ENCODE results near the gene MDFI.
"Not testable (repeated sequence)": the region's sequence is repeated elsewhere in the genome, so short reads cannot be mapped to it uniquely, and the experiment has no call there.

Gene MDFI

GRCh38 chr6:41618598-41618997 is 19.7 kb upstream of the MDFI start:
- H3K4me3 ChIP-seq (ENCODE audit: low read length), result no peak overlapping the region
- no peak overlapping the region for H3K27ac ChIP-seq (ENCODE audit: low read depth, low read length)
- H3K18ac ChIP-seq (ENCODE audit: low read length), result no peak overlapping the region
- peaks cover 2% of the 10 kb centered on the region for H3K4me1 ChIP-seq (ENCODE audit: control insufficient read depth, low read depth, low read length)
- H3K79me2 ChIP-seq (ENCODE audit: control insufficient read depth, insufficient read depth, low read length), result no peaks in the 10 kb centered on the region
- H3K79me1 ChIP-seq (ENCODE audit: low read length), result no peaks in the 10 kb centered on the region
- no peak overlapping the region for H2BK120ac ChIP-seq (ENCODE audit: low read depth, low read length)
- peak; percentile 42 for DNase-seq
- H2BK15ac ChIP-seq (replicated peaks; ENCODE audit: low read depth), result no peak overlapping the region
- H3K56ac ChIP-seq (ENCODE audit: low read length), result no peak overlapping the region
- H4K5ac ChIP-seq (ENCODE audit: low read length), result no peak overlapping the region
- H3K36me3 ChIP-seq (ENCODE audit: control insufficient read depth, insufficient read depth, low read length), result no peaks in the 10 kb centered on the region
- no peak overlapping the region for H2AK5ac ChIP-seq (ENCODE audit: low read length)
- H3K4me2 ChIP-seq (ENCODE audit: low read length), result no peak overlapping the region
- no peak overlapping the region for H3K4ac ChIP-seq (ENCODE audit: low read depth, low read length)
- H3K9ac ChIP-seq (ENCODE audit: low read length), result no peak overlapping the region
- H3K27me3 ChIP-seq (ENCODE audit: insufficient read depth, low read length, poor library complexity), result peaks cover 2% of the 10 kb centered on the region
- WGBS (ENCODE audit: extremely low coverage, insufficient coverage, low lambda C conversion rate), result 100% methylated on average over 1 of the region's 3 CpGs
- H3K23ac ChIP-seq (ENCODE audit: low read length), result no peak overlapping the region
- H4K8ac ChIP-seq (ENCODE audit: low read depth, low read length), result no peak overlapping the region
- H2BK5ac ChIP-seq (ENCODE audit: low read length), result no peak overlapping the region

- H3K79me2 ChIP-seq (ENCODE audit: control insufficient read depth, insufficient read depth, low read length); H4K8ac ChIP-seq (ENCODE audit: low read depth, low read length); H3K18ac ChIP-seq (ENCODE audit: low read length); H4K5ac ChIP-seq (ENCODE audit: low read length); H3K4me3 ChIP-seq (ENCODE audit: low read length); H3K27me3 ChIP-seq (ENCODE audit: insufficient read depth, low read length, poor library complexity); H2AK5ac ChIP-seq (ENCODE audit: low read length); H2BK15ac ChIP-seq (replicated peaks; ENCODE audit: low read depth); H3K56ac ChIP-seq (ENCODE audit: low read length); H3K4ac ChIP-seq (ENCODE audit: low read depth, low read length); H3K9ac ChIP-seq (ENCODE audit: low read length); H3K23ac ChIP-seq (ENCODE audit: low read length); H2BK120ac ChIP-seq (ENCODE audit: low read depth, low read length); H3K4me2 ChIP-seq (ENCODE audit: low read length); H3K79me1 ChIP-seq (ENCODE audit: low read length); H2BK5ac ChIP-seq (ENCODE audit: low read length); H3K4me1 ChIP-seq (ENCODE audit: control insufficient read depth, low read depth, low read length); H3K27ac ChIP-seq (ENCODE audit: low read depth, low read length); DNase-seq; H3K36me3 ChIP-seq (ENCODE audit: control insufficient read depth, insufficient read depth, low read length): not testable (repeated sequence)
- WGBS (ENCODE audit: extremely low coverage, insufficient coverage, low lambda C conversion rate), result no CpG with 5 or more reads among the region's 4 CpGs
Measured at GRCh38 chr6:41619193-41619592, 19.1 kb upstream of the MDFI start.

- H3K4me1 ChIP-seq (ENCODE audit: control insufficient read depth, low read depth, low read length), result peaks cover 2% of the 10 kb centered on the region
- H3K4me2 ChIP-seq (ENCODE audit: low read length), result no peak overlapping the region
- DNase-seq, result no peak
- H4K8ac ChIP-seq (ENCODE audit: low read depth, low read length), result no peak overlapping the region
- no peaks in the 10 kb centered on the region for H3K27me3 ChIP-seq (ENCODE audit: insufficient read depth, low read length, poor library complexity)
- H3K4me3 ChIP-seq (ENCODE audit: low read length), result no peak overlapping the region
- H3K23ac ChIP-seq (ENCODE audit: low read length), result no peak overlapping the region
- no peak overlapping the region for H3K18ac ChIP-seq (ENCODE audit: low read length)
- no peak overlapping the region for H4K5ac ChIP-seq (ENCODE audit: low read length)
- H3K9ac ChIP-seq (ENCODE audit: low read length), result no peak overlapping the region
- no peak overlapping the region for H2AK5ac ChIP-seq (ENCODE audit: low read length)
- no peaks in the 10 kb centered on the region for H3K79me2 ChIP-seq (ENCODE audit: control insufficient read depth, insufficient read depth, low read length)
- no peaks in the 10 kb centered on the region for H3K79me1 ChIP-seq (ENCODE audit: low read length)
- H3K36me3 ChIP-seq (ENCODE audit: control insufficient read depth, insufficient read depth, low read length), result no peaks in the 10 kb centered on the region
- H2BK120ac ChIP-seq (ENCODE audit: low read depth, low read length), result no peak overlapping the region
- no peak overlapping the region for H3K27ac ChIP-seq (ENCODE audit: low read depth, low read length)
- no peak overlapping the region for H3K4ac ChIP-seq (ENCODE audit: low read depth, low read length)
- no peak overlapping the region for H3K56ac ChIP-seq (ENCODE audit: low read length)
- H2BK15ac ChIP-seq (replicated peaks; ENCODE audit: low read depth), result no peak overlapping the region
- H2BK5ac ChIP-seq (ENCODE audit: low read length), result no peak overlapping the region
Measured at GRCh38 chr6:41621367-41621766, 16.9 kb upstream of the MDFI start.

GRCh38 chr6:41621802-41622201 is 16.5 kb upstream of the MDFI start:
- DNase-seq, result no peak
- H3K36me3 ChIP-seq (ENCODE audit: control insufficient read depth, insufficient read depth, low read length), result no peaks in the 10 kb centered on the region
- no peak overlapping the region for H2BK5ac ChIP-seq (ENCODE audit: low read length)
- no peak overlapping the region for H3K27ac ChIP-seq (ENCODE audit: low read depth, low read length)
- H3K4me3 ChIP-seq (ENCODE audit: low read length), result no peak overlapping the region
- H3K4me2 ChIP-seq (ENCODE audit: low read length), result no peak overlapping the region
- no peak overlapping the region for H2BK120ac ChIP-seq (ENCODE audit: low read depth, low read length)
- no peaks in the 10 kb centered on the region for H3K79me2 ChIP-seq (ENCODE audit: control insufficient read depth, insufficient read depth, low read length)
- WGBS (ENCODE audit: extremely low coverage, insufficient coverage, low lambda C conversion rate), result no CpG with 5 or more reads among the region's 2 CpGs
- H4K8ac ChIP-seq (ENCODE audit: low read depth, low read length), result no peak overlapping the region
- no peak overlapping the region for H2BK15ac ChIP-seq (replicated peaks; ENCODE audit: low read depth)
- no peak overlapping the region for H4K5ac ChIP-seq (ENCODE audit: low read length)
- H3K4ac ChIP-seq (ENCODE audit: low read depth, low read length), result no peak overlapping the region
- no peaks in the 10 kb centered on the region for H3K79me1 ChIP-seq (ENCODE audit: low read length)
- no peak overlapping the region for H3K9ac ChIP-seq (ENCODE audit: low read length)
- H3K56ac ChIP-seq (ENCODE audit: low read length), result no peak overlapping the region
- no peak overlapping the region for H3K18ac ChIP-seq (ENCODE audit: low read length)
- H2AK5ac ChIP-seq (ENCODE audit: low read length), result no peak overlapping the region
- H3K27me3 ChIP-seq (ENCODE audit: insufficient read depth, low read length, poor library complexity), result no peaks in the 10 kb centered on the region
- no peak overlapping the region for H3K23ac ChIP-seq (ENCODE audit: low read length)
- peaks cover 2% of the 10 kb centered on the region for H3K4me1 ChIP-seq (ENCODE audit: control insufficient read depth, low read depth, low read length)

- Histone ChIP-seq H2BK5ac (ENCODE audit: low read length) (no peak overlapping the region), H3K4ac (ENCODE audit: low read depth, low read length) (no peak overlapping the region), H3K9ac (ENCODE audit: low read length) (no peak overlapping the region), H3K79me2 (ENCODE audit: control insufficient read depth, insufficient read depth, low read length) (no peaks in the 10 kb centered on the region), H3K23ac (ENCODE audit: low read length) (no peak overlapping the region), H3K79me1 (ENCODE audit: low read length) (no peaks in the 10 kb centered on the region), H3K27ac (ENCODE audit: low read depth, low read length) (no peak overlapping the region), H4K8ac (ENCODE audit: low read depth, low read length) (no peak overlapping the region), H2BK120ac (ENCODE audit: low read depth, low read length) (no peak overlapping the region), H3K56ac (ENCODE audit: low read length) (no peak overlapping the region), H3K4me2 (ENCODE audit: low read length) (no peak overlapping the region), H3K36me3 (ENCODE audit: control insufficient read depth, insufficient read depth, low read length) (no peaks in the 10 kb centered on the region), H3K27me3 (ENCODE audit: insufficient read depth, low read length, poor library complexity) (no peaks in the 10 kb centered on the region), H3K4me1 (ENCODE audit: control insufficient read depth, low read depth, low read length) (peaks cover 2% of the 10 kb centered on the region), H2BK15ac (replicated peaks; ENCODE audit: low read depth) (no peak overlapping the region), H3K18ac (ENCODE audit: low read length) (no peak overlapping the region), H3K4me3 (ENCODE audit: low read length) (no peak overlapping the region), H2AK5ac (ENCODE audit: low read length) (no peak overlapping the region), H4K5ac (ENCODE audit: low read length) (no peak overlapping the region)
- DNase-seq, result no peak
- no CpG with 5 or more reads among the region's 3 CpGs for WGBS (ENCODE audit: extremely low coverage, insufficient coverage, low lambda C conversion rate)
Measured at GRCh38 chr6:41622206-41622988, 15.9 kb upstream of the MDFI start.

GRCh38 chr6:41623330-41623729 is 14.9 kb upstream of the MDFI start:
- H3K27ac ChIP-seq (ENCODE audit: low read depth, low read length), result no peak overlapping the region
- no peak overlapping the region for H4K5ac ChIP-seq (ENCODE audit: low read length)
- H3K36me3 ChIP-seq (ENCODE audit: control insufficient read depth, insufficient read depth, low read length), result no peaks in the 10 kb centered on the region
- H3K18ac ChIP-seq (ENCODE audit: low read length), result no peak overlapping the region
- no peak overlapping the region for H3K9ac ChIP-seq (ENCODE audit: low read length)
- no peaks in the 10 kb centered on the region for H3K79me1 ChIP-seq (ENCODE audit: low read length)
- H3K56ac ChIP-seq (ENCODE audit: low read length), result no peak overlapping the region
- H2AK5ac ChIP-seq (ENCODE audit: low read length), result no peak overlapping the region
- no peak for DNase-seq
- no peak overlapping the region for H3K4me3 ChIP-seq (ENCODE audit: low read length)
- no peak overlapping the region for H4K8ac ChIP-seq (ENCODE audit: low read depth, low read length)
- no peak overlapping the region for H2BK120ac ChIP-seq (ENCODE audit: low read depth, low read length)
- no CpG with 5 or more reads among the region's 6 CpGs for WGBS (ENCODE audit: extremely low coverage, insufficient coverage, low lambda C conversion rate)
- no peak overlapping the region for H2BK15ac ChIP-seq (replicated peaks; ENCODE audit: low read depth)
- no peak overlapping the region for H3K23ac ChIP-seq (ENCODE audit: low read length)
- no peak overlapping the region for H3K4me2 ChIP-seq (ENCODE audit: low read length)
- no peaks in the 10 kb centered on the region for H3K79me2 ChIP-seq (ENCODE audit: control insufficient read depth, insufficient read depth, low read length)
- no peak overlapping the region for H3K4ac ChIP-seq (ENCODE audit: low read depth, low read length)
- H3K4me1 ChIP-seq (ENCODE audit: control insufficient read depth, low read depth, low read length), result peaks cover 1% of the 10 kb centered on the region
- no peak overlapping the region for H2BK5ac ChIP-seq (ENCODE audit: low read length)
- H3K27me3 ChIP-seq (ENCODE audit: insufficient read depth, low read length, poor library complexity), result no peaks in the 10 kb centered on the region
